Measurements from ENCODE around the gene CNGA3. TPM values are rescaled to one million over a fixed set of nuclear protein-coding genes. Genes with fewer than 3 reads are reported as not detected.

The CNGA3 gene
- total and polyA plus RNA-seq, 4 experiments from 2014 or later, result not detected

DNA sequence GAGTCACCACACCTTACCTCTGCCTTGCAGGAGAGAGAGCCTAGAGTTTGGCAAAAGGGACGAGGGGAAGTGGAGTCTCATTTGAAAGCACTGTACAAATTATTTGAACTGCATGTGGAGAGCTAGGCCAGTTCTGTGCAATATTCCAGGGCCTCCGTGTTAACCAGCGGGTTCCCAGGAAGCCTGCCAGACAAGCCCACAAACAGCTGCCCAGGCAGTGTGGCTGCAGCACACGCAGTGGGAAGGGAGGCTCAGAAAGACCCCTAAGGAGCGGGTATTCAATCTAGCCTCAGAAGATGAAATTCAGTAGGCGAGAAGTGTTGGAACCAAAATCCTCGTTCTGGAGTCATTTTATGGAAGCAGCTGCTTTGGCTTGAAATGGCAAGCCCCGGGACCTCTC is 30.7 kb downstream of the CNGA3 start:
- ChIA-PET POLR2A (ENCODE audit: partially characterized antibody) (no interaction called here), CTCF (ENCODE audit: partially characterized antibody) (interaction anchor here (1.0 kb wide), 1 partner anchor 570 kb away, joined by 4 read pairs; no protein-coding TSS in a partner anchor)
- no peak overlapping the region for H3K4me3 Mint-ChIP-seq
- peak overlapping the region in 1 of 7 donors; percentile 30 for H3K27ac Mint-ChIP-seq
- H3K36me3 Mint-ChIP-seq, result no peaks in the 10 kb centered on the region
- Histone ChIP-seq H3K4me3 (ENCODE audit: low read length in 2 of 2) (no peak overlapping the region), H3K4me1 (ENCODE audit: insufficient read depth, low read length) (no peaks in the 10 kb centered on the region), H3K9me3 (ENCODE audit: control insufficient read depth in 1 of 2, low read length in 2 of 2) (no peaks in the 10 kb centered on the region), H3K36me3 (ENCODE audit: insufficient read depth, low read length) (no peaks in the 10 kb centered on the region), H3K27me3 (ENCODE audit: insufficient read depth, low read length) (no peaks in the 10 kb centered on the region), H3K27ac (ENCODE audit: low read depth, low read length) (no peak overlapping the region)
- peaks cover 8 to 15% of the 10 kb centered on the region in 2 donors for H3K27me3 Mint-ChIP-seq
- no peaks in the 10 kb centered on the region for H3K4me1 Mint-ChIP-seq
- no peak for DNase-seq
- H3K9me3 Mint-ChIP-seq, result no peaks in the 10 kb centered on the region
- intact Hi-C loops (cut with micrococcal nuclease), result no loop called here

DNA sequence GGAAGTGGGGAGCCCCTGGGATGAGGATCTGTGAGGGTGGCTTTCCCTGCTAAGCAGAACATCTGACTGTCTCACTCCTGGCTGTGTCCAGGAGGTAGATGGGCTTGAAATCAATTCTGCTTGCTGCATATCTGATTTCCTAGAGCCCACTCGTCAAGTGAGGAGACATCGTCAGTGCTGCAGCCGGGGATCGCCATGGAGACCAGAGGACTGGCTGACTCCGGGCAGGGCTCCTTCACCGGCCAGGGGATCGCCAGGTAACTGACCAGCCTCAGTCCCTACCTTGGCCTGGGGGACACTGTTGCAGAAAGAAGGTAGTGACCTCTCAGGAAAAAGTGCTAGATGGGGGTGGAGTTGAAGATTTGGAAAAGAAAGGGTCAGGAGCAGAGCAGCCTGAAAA is 31.3 kb downstream of the CNGA3 start:
- Mint-ChIP-seq H3K27me3 (peaks cover 8 to 15% of the 10 kb centered on the region in 2 donors), H3K36me3 (no peaks in the 10 kb centered on the region), H3K27ac (no peak overlapping the region), H3K4me3 (no peak overlapping the region), H3K9me3 (no peaks in the 10 kb centered on the region), H3K4me1 (no peaks in the 10 kb centered on the region)
- Histone ChIP-seq H3K4me3 (ENCODE audit: low read length in 2 of 2) (no peak overlapping the region), H3K36me3 (ENCODE audit: insufficient read depth, low read length) (no peaks in the 10 kb centered on the region), H3K27ac (ENCODE audit: low read depth, low read length) (no peak overlapping the region), H3K9me3 (ENCODE audit: control insufficient read depth in 1 of 2, low read length in 2 of 2) (no peaks in the 10 kb centered on the region), H3K4me1 (ENCODE audit: insufficient read depth, low read length) (no peaks in the 10 kb centered on the region), H3K27me3 (ENCODE audit: insufficient read depth, low read length) (no peaks in the 10 kb centered on the region)
- ChIA-PET CTCF (ENCODE audit: partially characterized antibody) (no interaction called here), POLR2A (ENCODE audit: partially characterized antibody) (interaction anchor here (0.6 kb wide), 1 partner anchor 534 kb away, joined by 4 read pairs; no protein-coding TSS in a partner anchor)
- intact Hi-C loops (cut with micrococcal nuclease), result no loop called here
- no peak for DNase-seq

DNA sequence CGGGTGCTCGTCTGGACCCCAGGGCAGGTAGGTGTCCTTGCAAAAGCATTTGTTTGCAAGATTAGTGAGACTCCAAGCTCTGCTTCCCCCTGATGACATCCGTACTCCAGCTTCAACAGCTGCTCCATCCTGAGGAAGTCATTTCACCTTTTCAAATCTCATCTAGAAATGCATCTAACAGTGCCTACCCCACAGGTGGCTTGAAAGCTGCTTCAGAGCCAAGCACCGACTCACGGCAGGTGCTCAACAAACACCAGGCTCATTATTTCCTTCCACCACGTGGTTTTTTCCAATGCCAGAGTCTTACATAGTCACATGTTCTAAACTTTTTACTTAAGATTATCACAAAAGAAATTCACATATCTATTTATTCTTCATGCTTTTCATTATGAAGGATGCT is 31.9 kb downstream of the CNGA3 start:
- peak overlapping the region in 1 of 7 donors; percentile 4 for H3K27ac Mint-ChIP-seq

GRCh38 chr2:98378901-98379300 is 32.6 kb downstream of the CNGA3 start:
- no peaks in the 10 kb centered on the region for H3K9me3 ChIP-seq (ENCODE audit: control insufficient read depth in 1 of 2, low read length in 2 of 2)
- no peaks in the 10 kb centered on the region for H3K27me3 ChIP-seq (ENCODE audit: insufficient read depth, low read length)
- H3K4me1 ChIP-seq (ENCODE audit: insufficient read depth, low read length), result no peaks in the 10 kb centered on the region
- no peak overlapping the region for H3K4me3 ChIP-seq (ENCODE audit: low read length in 2 of 2)
- H3K27ac Mint-ChIP-seq, result no peak overlapping the region
- H3K36me3 Mint-ChIP-seq, result no peaks in the 10 kb centered on the region
- no peak overlapping the region for H3K4me3 Mint-ChIP-seq
- no peak for DNase-seq
- no peak overlapping the region for H3K27ac ChIP-seq (ENCODE audit: low read depth, low read length)
- H3K4me1 Mint-ChIP-seq, result no peaks in the 10 kb centered on the region
- no peaks in the 10 kb centered on the region for H3K9me3 Mint-ChIP-seq
- peaks cover 6 to 10% of the 10 kb centered on the region in 2 donors for H3K27me3 Mint-ChIP-seq
- ChIA-PET POLR2A (ENCODE audit: partially characterized antibody) (no interaction called here), CTCF (ENCODE audit: partially characterized antibody) (interaction anchor here (2.5 kb wide), 2 partner anchors 14 to 572 kb away, joined by 8 to 10 read pairs; no protein-coding TSS in a partner anchor)
- H3K36me3 ChIP-seq (ENCODE audit: insufficient read depth, low read length), result no peaks in the 10 kb centered on the region
- intact Hi-C loops (cut with micrococcal nuclease), result no loop called here

More for the DNA sequence above, 31.9 kb downstream of the CNGA3 start:
- no peaks in the 10 kb centered on the region for H3K9me3 Mint-ChIP-seq
- no peaks in the 10 kb centered on the region for H3K4me1 Mint-ChIP-seq
- intact Hi-C loops (cut with micrococcal nuclease), result no loop called here
- no peak overlapping the region for H3K27ac ChIP-seq (ENCODE audit: low read depth, low read length)
- no peaks in the 10 kb centered on the region for H3K36me3 Mint-ChIP-seq
- H3K4me3 Mint-ChIP-seq, result no peak overlapping the region
- ChIA-PET POLR2A (ENCODE audit: partially characterized antibody) (no interaction called here), CTCF (ENCODE audit: partially characterized antibody) (interaction anchor here (2.5 kb wide), 1 partner anchor 14 kb away, joined by 8 read pairs; no protein-coding TSS in a partner anchor)
- no peaks in the 10 kb centered on the region for H3K4me1 ChIP-seq (ENCODE audit: insufficient read depth, low read length)
- H3K9me3 ChIP-seq (ENCODE audit: control insufficient read depth in 1 of 2, low read length in 2 of 2), result no peaks in the 10 kb centered on the region
- peaks cover 6 to 10% of the 10 kb centered on the region in 2 donors for H3K27me3 Mint-ChIP-seq
- H3K36me3 ChIP-seq (ENCODE audit: insufficient read depth, low read length), result no peaks in the 10 kb centered on the region
- H3K27me3 ChIP-seq (ENCODE audit: insufficient read depth, low read length), result no peaks in the 10 kb centered on the region
- no peak overlapping the region for H3K4me3 ChIP-seq (ENCODE audit: low read length in 2 of 2)
- DNase-seq, result no peak

DNA sequence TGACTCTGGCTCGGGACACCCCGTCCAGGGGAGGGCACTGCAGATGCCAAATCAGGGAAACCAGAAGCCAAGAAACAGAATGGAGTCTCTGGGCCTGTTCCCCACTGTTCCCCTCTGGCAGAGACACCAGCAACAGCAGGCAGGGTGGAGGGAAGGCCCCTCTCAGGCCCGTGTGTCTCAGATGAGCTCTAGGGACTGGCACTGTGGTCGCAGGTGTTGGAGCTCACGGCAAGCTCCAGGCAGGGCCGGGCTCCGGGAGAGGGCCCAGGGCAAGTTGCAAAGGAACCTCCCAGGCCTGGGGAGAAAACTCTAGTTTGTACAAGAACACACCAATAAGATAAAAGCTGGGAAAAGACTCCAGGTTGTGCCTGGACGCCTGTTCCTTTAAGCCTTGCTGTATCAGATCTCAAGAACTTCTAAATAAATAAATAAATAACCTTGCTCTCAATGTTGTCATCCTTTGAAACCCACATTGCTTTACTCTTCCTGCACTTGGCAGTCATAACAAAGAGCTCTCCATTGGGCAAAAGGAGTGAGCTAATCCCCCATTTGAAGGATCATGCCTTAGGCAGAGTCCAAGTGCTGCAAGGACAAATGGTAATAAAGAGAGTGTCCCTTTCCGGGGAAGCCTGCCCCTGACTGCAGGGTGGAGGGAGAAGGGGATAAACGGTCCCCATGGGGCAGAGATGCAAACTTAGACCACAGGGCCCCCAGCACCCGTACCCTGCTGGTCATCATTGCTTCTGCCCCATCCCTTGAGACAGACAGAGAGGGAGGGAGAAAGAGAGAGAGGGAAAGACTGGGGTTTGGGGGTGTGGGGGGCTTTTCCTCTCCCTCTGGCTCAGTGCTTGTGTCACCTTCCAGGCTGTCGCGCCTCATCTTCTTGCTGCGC is 33.3 kb downstream of the CNGA3 start:
- ChIA-PET CTCF (ENCODE audit: partially characterized antibody) (interaction anchor here (2.5 kb wide), 2 partner anchors 13 to 573 kb away, joined by 8 to 10 read pairs; no protein-coding TSS in a partner anchor), POLR2A (ENCODE audit: partially characterized antibody) (no interaction called here)
- H3K9me3 ChIP-seq (ENCODE audit: control insufficient read depth in 1 of 2, low read length in 2 of 2), result no peaks in the 10 kb centered on the region
- peaks cover 4 to 10% of the 10 kb centered on the region in 2 donors for H3K27me3 Mint-ChIP-seq
- H3K27ac Mint-ChIP-seq, result no peak overlapping the region
- H3K27ac ChIP-seq (ENCODE audit: low read depth, low read length), result no peak overlapping the region
- no peaks in the 10 kb centered on the region for H3K4me1 ChIP-seq (ENCODE audit: insufficient read depth, low read length)
- H3K36me3 ChIP-seq (ENCODE audit: insufficient read depth, low read length), result no peaks in the 10 kb centered on the region
- DNase-seq, result no peak
- no peak overlapping the region for H3K4me3 Mint-ChIP-seq
- intact Hi-C loops (cut with micrococcal nuclease), result no loop called here
- H3K27me3 ChIP-seq (ENCODE audit: insufficient read depth, low read length), result no peaks in the 10 kb centered on the region
- H3K4me3 ChIP-seq (ENCODE audit: low read length in 2 of 2), result no peak overlapping the region
- H3K36me3 Mint-ChIP-seq, result no peaks in the 10 kb centered on the region
- H3K9me3 Mint-ChIP-seq, result no peaks in the 10 kb centered on the region
- no peaks in the 10 kb centered on the region for H3K4me1 Mint-ChIP-seq

DNA sequence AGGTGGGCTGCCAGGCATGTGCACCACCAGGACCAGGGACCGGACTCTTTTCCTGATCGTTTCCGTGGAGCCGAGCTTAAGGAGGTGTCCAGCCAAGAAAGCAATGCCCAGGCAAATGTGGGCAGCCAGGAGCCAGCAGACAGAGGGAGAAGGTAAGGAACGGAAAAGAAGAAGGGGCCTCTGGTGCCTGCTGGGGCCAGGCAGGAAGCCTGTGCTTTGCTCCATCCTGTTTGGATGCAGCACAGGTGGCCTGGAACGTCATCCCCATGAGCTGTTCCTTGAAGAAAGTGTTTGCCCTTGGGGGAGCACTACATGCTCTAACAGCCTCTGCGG is 33.9 kb downstream of the CNGA3 start:
- ChIA-PET CTCF (ENCODE audit: partially characterized antibody) (interaction anchor here (2.5 kb wide), 2 partner anchors 12 to 574 kb away, joined by 8 to 10 read pairs; no protein-coding TSS in a partner anchor), POLR2A (ENCODE audit: partially characterized antibody) (no interaction called here)
- H3K36me3 Mint-ChIP-seq, result no peaks in the 10 kb centered on the region
- no peak overlapping the region for H3K4me3 ChIP-seq (ENCODE audit: low read length in 2 of 2)
- H3K4me1 Mint-ChIP-seq, result peaks cover 0 to 3% (median 1%) of the 10 kb centered on the region in 4 donors
- intact Hi-C loops (cut with micrococcal nuclease), result no loop called here
- no peak overlapping the region for H3K27ac Mint-ChIP-seq
- H3K9me3 Mint-ChIP-seq, result no peaks in the 10 kb centered on the region
- no peaks in the 10 kb centered on the region for H3K9me3 ChIP-seq (ENCODE audit: control insufficient read depth in 1 of 2, low read length in 2 of 2)
- DNase-seq, result no peak
- H3K4me1 ChIP-seq (ENCODE audit: insufficient read depth, low read length), result no peaks in the 10 kb centered on the region
- H3K27me3 ChIP-seq (ENCODE audit: insufficient read depth, low read length), result no peaks in the 10 kb centered on the region
- H3K27ac ChIP-seq (ENCODE audit: low read depth, low read length), result no peak overlapping the region
- no peaks in the 10 kb centered on the region for H3K36me3 ChIP-seq (ENCODE audit: insufficient read depth, low read length)
- H3K27me3 Mint-ChIP-seq, result peaks cover 4 to 14% of the 10 kb centered on the region in 2 donors
- H3K4me3 Mint-ChIP-seq, result no peak overlapping the region

DNA sequence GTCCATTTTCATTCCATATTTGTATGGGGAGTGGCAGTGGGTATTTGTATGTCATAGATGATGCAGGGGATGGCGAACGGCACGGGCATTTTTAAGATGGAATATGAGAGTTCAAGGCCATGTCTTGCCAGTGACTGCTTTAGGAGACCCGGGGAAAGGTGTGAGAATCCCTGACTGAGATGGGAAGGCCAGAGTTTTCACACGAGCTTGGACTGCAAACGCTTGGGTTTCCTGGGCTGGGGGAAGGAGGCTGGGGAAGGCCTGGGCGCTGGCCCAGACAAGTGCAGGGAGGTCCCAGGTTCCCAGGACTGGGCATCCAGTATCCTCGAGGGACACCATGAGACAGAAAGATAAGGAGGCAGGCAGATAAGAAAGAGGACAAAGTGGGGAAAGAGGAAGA is 35.2 kb downstream of the CNGA3 start:
- Histone ChIP-seq H3K9me3 (ENCODE audit: control insufficient read depth in 1 of 2, low read length in 2 of 2) (no peaks in the 10 kb centered on the region), H3K27ac (ENCODE audit: low read depth, low read length) (no peak overlapping the region), H3K27me3 (ENCODE audit: insufficient read depth, low read length) (no peaks in the 10 kb centered on the region), H3K4me3 (ENCODE audit: low read length in 2 of 2) (no peak overlapping the region), H3K4me1 (ENCODE audit: insufficient read depth, low read length) (no peaks in the 10 kb centered on the region), H3K36me3 (ENCODE audit: insufficient read depth, low read length) (no peaks in the 10 kb centered on the region)
- CTCF ChIA-PET (ENCODE audit: partially characterized antibody), result no interaction called here
- Mint-ChIP-seq H3K4me1 (peaks cover 0 to 3% (median 1%) of the 10 kb centered on the region in 4 donors), H3K27ac (no peak overlapping the region), H3K4me3 (no peak overlapping the region), H3K27me3 (peaks cover 0 to 14% of the 10 kb centered on the region in 2 donors), H3K36me3 (no peaks in the 10 kb centered on the region), H3K9me3 (no peaks in the 10 kb centered on the region)
- intact Hi-C loops (cut with micrococcal nuclease), result no loop called here
- POLR2A ChIA-PET (ENCODE audit: partially characterized antibody), result no interaction called here
- DNase-seq, result no peak
